ENCODE data around the gene MYO18B. TPM values are rescaled to one million over a fixed set of nuclear protein-coding genes. Genes with fewer than 3 reads are reported as not detected.

Gene MYO18B
- total and polyA plus RNA-seq, 9 donors = 0.02 to 0.23 (median 0.10) TPM; not detected in 5

DNA sequence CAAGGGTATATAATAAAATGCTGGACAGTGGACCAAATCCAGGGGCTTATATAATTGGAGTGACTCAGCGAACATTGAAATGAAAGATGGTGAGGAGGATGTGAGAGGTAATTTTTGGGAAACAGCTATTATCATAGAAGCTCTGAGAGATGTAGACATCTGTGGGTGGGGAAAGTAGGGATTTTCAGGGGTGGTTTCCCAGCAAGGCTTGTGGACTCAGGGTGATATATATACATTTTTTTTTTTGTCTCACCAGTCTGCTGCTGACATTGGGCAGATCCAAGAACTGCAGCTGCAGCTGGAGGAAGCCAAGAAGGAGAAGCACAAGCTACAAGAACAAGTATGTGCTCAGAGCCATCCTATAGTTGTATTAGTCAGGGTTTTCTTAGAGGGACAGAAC lies 208.1 kb downstream of the MYO18B start:
- H3K27me3 ChIP-seq = no peaks in the 10 kb centered on the region
- no peaks in the 10 kb centered on the region for H3K4me1 ChIP-seq (ENCODE audit: insufficient read depth)
- no peaks in the 10 kb centered on the region for H3K36me3 ChIP-seq
- WGBS, 3 donors = 52 to 69% (median 61%) methylated on average over 1 of the region's 1 CpG
- no peak for TF ChIP-seq EP300 (IDR thresholded peaks at IDR 0.05)
- TF ChIP-seq, protein P1, sequence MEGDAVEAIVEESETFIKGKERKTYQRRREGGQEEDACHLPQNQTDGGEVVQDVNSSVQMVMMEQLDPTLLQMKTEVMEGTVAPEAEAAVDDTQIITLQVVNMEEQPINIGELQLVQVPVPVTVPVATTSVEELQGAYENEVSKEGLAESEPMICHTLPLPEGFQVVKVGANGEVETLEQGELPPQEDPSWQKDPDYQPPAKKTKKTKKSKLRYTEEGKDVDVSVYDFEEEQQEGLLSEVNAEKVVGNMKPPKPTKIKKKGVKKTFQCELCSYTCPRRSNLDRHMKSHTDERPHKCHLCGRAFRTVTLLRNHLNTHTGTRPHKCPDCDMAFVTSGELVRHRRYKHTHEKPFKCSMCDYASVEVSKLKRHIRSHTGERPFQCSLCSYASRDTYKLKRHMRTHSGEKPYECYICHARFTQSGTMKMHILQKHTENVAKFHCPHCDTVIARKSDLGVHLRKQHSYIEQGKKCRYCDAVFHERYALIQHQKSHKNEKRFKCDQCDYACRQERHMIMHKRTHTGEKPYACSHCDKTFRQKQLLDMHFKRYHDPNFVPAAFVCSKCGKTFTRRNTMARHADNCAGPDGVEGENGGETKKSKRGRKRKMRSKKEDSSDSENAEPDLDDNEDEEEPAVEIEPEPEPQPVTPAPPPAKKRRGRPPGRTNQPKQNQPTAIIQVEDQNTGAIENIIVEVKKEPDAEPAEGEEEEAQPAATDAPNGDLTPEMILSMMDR (IDR thresholded peaks at IDR 0.05) = no peak
- TF ChIP-seq POLR2A (IDR thresholded peaks at IDR 0.05) = no peak
- no peak overlapping the region for H3K27ac ChIP-seq
- no peak for DNase-seq
- no peak overlapping the region for H3K4me3 ChIP-seq
- no peaks in the 10 kb centered on the region for H3K9me3 ChIP-seq
- intact Hi-C loops (cut with DNase I) = no loop called here

DNA sequence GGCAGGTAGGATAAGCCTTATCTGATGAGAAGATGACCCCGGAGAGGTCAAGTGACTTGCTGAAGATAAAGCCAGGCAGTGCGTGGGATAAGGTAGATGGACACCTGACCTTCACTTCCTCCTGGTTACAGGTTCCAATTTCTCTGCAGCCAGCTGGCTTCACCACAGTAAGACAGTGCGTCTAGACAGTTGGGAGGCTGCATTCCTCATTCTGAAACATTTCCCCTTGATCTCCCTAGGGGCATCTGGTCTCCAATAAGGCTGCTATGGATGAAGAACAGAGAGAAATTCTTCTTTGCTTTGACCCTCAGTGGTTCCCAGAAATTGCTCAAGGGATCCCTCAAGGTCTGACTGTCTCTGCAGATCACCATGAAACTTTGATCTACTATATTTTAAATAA lies 211.3 kb downstream of the MYO18B start:
- H3K36me3 ChIP-seq = no peaks in the 10 kb centered on the region
- intact Hi-C loops (cut with DNase I) = no loop called here

DNA sequence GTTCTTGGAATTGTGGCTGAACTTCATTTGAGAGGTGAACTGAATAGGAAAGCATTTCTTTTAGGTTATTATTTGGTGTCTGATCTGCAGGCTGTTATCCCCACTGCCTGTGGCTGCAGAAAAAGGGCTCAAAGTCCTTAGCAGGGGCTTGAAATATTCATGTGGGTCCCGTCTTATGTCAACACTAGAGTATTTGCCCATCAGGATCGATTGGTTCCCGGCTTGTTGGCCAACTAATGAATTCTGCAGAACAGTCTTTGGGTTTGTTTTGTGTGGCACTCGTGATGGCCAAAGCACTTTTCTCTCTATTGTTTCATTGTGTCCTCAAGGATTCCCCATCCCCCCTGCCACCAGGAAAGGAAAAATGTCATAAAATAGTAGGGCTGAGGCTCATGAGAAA lies 211.9 kb downstream of the MYO18B start:
- TF ChIP-seq EP300 (IDR thresholded peaks at IDR 0.05) (no peak), POLR2A (IDR thresholded peaks at IDR 0.05) (no peak)
- TF ChIP-seq, protein P1 (IDR thresholded peaks at IDR 0.05) = no peak
- Histone ChIP-seq H3K9me3 (no peaks in the 10 kb centered on the region), H3K4me3 (no peak overlapping the region), H3K27ac (no peak overlapping the region), H3K36me3 (no peaks in the 10 kb centered on the region), H3K4me1 (ENCODE audit: insufficient read depth) (no peaks in the 10 kb centered on the region), H3K27me3 (no peaks in the 10 kb centered on the region)
- intact Hi-C loops (cut with DNase I) = no loop called here
- DNase-seq = no peak
- WGBS, 3 donors = 73 to 77% (median 76%) methylated on average over 4 of the region's 4 CpGs

More for the DNA sequence above, 211.3 kb downstream of the MYO18B start:
- Histone ChIP-seq H3K9me3 (no peaks in the 10 kb centered on the region), H3K4me3 (no peak overlapping the region), H3K4me1 (ENCODE audit: insufficient read depth) (no peaks in the 10 kb centered on the region), H3K27me3 (no peaks in the 10 kb centered on the region), H3K27ac (no peak overlapping the region)
- WGBS, 3 donors = 32 to 47% (median 38%) methylated on average over 3 of the region's 3 CpGs
- no peak for DNase-seq
- TF ChIP-seq, protein P1 (IDR thresholded peaks at IDR 0.05) = no peak
- TF ChIP-seq EP300 (IDR thresholded peaks at IDR 0.05) (no peak), POLR2A (IDR thresholded peaks at IDR 0.05) (no peak)

DNA sequence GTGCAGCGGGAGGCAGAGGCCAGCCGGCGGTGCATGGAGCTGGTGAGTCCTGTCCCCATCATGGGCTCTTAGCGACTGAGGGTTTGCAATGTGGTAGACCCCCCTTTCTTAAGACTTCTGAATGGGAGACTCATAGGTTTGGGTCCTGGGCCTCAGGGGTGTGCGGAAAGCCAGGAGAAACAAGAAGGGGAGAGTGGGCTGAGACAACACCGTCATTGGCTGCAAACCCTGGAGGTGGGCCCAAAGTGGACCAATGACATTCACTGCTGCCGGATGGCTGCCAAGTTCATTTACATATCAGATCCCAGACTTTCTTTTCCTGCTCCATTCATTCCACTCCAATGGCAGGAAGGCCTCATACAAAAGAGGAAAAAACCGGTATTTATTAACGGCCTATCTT lies 213.3 kb downstream of the MYO18B start:
- Histone ChIP-seq H3K4me1 (ENCODE audit: insufficient read depth) (no peaks in the 10 kb centered on the region), H3K36me3 (no peaks in the 10 kb centered on the region), H3K4me3 (no peak overlapping the region), H3K27ac (no peak overlapping the region), H3K9me3 (no peaks in the 10 kb centered on the region), H3K27me3 (no peaks in the 10 kb centered on the region)
- intact Hi-C loops (cut with DNase I) = no loop called here
- no peak for DNase-seq
- 89 to 93% (median 92%) methylated on average over 9 of the region's 9 CpGs for WGBS, 3 donors
- TF ChIP-seq EP300 (IDR thresholded peaks at IDR 0.05) = no peak
- TF ChIP-seq, protein P1 (IDR thresholded peaks at IDR 0.05) = no peak
- no peak for TF ChIP-seq POLR2A (IDR thresholded peaks at IDR 0.05)

Measured in ovary (tissue), 9 donors.